NCI-H187 (cell line): ENCODE results near the gene CATSPERZ.
"Not testable (repeated sequence)": the region's sequence is repeated elsewhere in the genome, so short reads cannot be mapped to it uniquely, and the experiment has no call there.

Source experiments
- DNase-seq, 2 experiments: peaks; one replicate each; lab custom pipeline; 2025; lab: John Stamatoyannopoulos, UW

The CATSPERZ gene

GRCh38 chr11:64321026-64321425, 20.9 kb downstream of the CATSPERZ start:
- no peak for DNase-seq

- no peak for DNase-seq
Measured at GRCh38 chr11:64321533-64321932, 21.4 kb downstream of the CATSPERZ start.

DNA sequence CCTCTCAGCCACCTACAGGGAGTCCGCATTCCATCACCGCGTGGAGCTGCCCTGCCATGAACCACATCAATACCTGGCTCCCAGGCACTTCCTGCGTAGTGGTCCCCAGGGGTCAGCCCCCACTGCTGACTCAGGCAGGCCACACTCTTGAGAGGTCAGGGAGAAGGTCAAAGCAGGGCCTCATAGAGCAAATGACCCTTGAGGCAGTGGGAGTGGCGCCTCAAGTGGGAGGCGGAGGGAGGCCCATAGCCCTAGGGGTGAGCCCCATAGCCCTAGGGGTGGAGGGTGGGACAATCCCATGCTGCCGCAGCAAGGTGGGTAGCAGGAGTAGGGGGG, 22.7 kb downstream of the CATSPERZ start:
- DNase-seq: no peak

DNA sequence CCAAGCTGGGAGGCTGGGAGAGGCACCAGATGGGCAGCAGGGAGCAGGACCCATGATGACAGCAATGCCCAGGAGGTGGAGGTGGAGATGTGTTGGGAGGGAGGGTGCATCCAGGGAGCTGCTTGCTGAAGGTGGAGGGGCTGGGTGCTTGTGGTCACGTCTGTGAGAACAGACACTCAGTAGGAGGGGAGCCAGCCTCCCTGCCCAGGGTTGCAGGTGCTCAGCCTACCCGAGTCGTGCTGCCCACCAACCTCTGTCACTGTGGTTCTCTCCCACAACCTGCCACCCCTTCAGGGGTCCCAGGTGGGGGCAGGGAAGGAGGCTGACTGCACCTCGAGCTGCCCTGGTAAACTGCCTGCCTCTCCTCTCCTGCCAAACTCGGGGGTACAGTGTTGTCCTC, 23.2 kb downstream of the CATSPERZ start:
- DNase-seq: no peak

- DNase-seq: not testable (repeated sequence)
Measured at GRCh38 chr11:64323984-64324383, 23.8 kb downstream of the CATSPERZ start.

- no peak for DNase-seq
Measured at GRCh38 chr11:64324692-64325469, 24.7 kb downstream of the CATSPERZ start.

DNA sequence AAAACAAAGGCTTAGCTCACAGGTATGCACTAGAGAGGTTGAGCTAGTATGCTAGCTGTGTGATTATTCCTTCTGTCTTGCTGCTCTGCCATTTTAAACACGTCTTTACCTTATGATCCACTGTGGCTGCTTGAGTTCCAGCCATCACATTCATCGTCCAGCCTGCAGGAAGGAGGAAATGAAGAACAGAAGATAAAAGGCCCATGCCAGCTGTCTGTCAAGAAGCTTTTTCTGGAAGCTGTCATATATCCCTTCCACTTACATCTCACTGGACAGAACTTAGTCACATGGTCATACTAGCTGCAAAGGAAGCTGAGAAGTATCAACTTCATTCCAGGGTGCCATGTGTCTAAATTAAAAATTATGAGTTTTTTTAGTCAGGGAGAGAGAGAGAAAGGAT, 27.2 kb downstream of the CATSPERZ start:
- no peak for DNase-seq

GRCh38 chr11:64327993-64328392, 27.8 kb downstream of the CATSPERZ start:
- DNase-seq: no peak

- DNase-seq: no peak
Measured at GRCh38 chr11:64330888-64331287, 30.7 kb downstream of the CATSPERZ start.

DNA sequence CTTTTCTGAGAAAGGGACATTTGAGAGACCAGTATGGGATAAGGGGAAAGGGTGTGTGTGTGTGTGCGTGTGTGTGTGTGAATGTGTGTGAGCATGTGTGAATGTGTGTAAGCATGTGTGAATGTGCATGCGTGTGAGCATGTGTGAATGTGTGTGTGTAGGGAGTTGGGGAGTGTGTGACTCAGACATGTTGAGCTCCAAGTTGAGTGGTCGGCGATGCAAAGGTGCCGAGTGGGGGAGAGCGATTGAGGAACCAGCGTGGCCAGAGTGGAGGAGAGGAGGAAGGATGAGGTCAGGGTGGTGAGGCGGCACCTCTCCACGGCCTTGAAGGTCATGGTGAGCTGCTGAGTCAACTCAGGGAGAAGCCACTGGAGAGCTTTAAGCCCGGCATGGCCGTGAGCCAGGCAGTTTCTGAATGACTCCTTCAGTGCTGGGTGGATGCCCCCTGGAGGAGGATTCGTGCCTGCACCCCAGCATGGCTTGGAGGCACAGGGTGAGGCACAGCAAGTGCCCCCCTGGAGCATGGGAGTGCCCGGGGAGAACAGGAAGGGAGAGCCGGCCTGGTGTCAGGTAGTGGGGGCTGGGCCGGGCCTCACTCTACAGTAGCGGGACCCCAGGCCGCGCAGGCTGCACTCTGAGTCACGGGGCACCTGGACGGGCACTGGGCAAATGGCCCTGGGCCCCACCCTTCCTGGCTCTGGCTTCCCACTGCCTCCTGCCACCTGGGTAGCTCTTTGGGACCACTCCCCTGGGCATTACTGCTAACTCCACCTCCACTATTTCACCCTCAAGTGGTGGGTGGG, 31.6 kb downstream of the CATSPERZ start:
- no peak for DNase-seq

- DNase-seq: no peak
Measured at GRCh38 chr11:64333556-64333955, 33.4 kb downstream of the CATSPERZ start.

- DNase-seq: peak in 1 of 2 experiments; percentile 19
Measured at GRCh38 chr11:64334764-64335735, 34.9 kb downstream of the CATSPERZ start.

DNA sequence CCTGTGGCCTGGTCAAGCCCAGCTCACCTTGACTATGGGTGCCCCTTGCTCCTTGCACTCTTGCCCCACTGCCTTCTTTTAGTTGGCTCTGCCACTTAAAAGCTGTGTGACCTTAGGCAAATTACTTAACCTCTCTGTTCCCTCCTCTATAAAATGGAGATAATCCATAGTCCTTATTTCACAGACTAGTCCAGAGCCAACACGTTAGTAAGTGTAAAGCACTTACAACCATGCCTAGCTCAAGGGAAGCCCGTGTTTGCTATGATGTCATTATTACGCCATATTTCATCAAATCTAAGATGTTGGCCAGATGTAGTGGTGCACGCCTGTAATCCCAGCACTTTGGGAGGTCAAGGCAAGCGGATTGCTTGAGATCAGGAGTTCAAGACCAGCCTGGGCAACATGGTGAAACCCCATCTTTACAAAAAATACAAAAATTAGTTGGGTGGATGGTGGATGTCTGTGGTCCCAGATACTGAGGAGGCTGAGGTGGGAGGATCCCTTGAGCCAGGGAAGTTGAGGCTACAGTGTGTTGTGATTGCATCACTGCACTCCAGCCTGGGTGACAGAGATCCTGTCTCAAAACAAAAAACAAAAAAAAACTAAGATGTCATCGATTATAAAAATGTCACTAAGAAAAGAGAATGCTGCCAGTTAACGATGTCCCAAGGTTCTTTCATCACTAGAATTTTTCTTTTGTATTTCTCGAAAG, 37.5 kb downstream of the CATSPERZ start:
- DNase-seq: no peak

- DNase-seq: no peak
Measured at GRCh38 chr11:64338716-64339115, 38.6 kb downstream of the CATSPERZ start.

GRCh38 chr11:64339286-64339685, 39.1 kb downstream of the CATSPERZ start:
- DNase-seq: no peak

- DNase-seq: no peak
Measured at GRCh38 chr11:64339754-64340408, 39.7 kb downstream of the CATSPERZ start, which contains the start of gene CCDC88B. Gene CCDC88B, plus strand, starts transcription at chr11:64340204. Its CDS starts 63 bp downstream, at chr11:64340267.

DNA sequence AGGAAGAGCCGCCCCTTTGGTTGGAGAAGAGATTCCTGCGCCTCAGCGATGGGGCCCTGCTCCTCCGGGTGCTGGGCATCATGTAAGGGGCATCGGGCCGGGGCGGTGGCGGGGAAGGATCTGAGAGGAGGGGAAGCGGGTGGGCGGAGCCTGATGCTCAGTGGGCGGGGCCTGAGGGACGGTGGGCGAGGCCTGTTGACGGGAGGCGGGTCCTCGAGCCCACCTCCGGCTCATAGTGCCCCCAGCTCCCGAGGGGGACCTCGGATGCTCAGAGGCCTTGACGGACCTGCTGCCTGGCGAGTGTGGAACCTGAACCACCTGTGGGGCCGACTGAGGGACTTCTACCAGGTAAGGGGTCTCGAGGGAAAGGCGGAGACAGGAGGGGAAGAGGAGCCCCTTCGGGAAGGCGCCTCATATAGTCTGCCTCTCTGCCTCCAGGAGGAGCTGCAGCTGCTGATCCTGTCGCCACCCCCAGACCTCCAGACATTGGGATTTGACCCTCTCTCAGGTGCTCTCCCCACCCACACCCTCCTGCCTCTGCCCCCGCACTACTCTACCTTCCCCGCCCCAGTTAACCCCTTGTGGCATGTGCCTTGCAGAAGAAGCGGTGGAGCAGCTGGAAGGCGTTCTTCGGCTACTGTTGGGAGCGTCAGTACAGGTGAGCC, 40.6 kb downstream of the CATSPERZ start:
- DNase-seq: no peak

GRCh38 chr11:64341429-64341828, 41.3 kb downstream of the CATSPERZ start:
- no peak for DNase-seq

DNA sequence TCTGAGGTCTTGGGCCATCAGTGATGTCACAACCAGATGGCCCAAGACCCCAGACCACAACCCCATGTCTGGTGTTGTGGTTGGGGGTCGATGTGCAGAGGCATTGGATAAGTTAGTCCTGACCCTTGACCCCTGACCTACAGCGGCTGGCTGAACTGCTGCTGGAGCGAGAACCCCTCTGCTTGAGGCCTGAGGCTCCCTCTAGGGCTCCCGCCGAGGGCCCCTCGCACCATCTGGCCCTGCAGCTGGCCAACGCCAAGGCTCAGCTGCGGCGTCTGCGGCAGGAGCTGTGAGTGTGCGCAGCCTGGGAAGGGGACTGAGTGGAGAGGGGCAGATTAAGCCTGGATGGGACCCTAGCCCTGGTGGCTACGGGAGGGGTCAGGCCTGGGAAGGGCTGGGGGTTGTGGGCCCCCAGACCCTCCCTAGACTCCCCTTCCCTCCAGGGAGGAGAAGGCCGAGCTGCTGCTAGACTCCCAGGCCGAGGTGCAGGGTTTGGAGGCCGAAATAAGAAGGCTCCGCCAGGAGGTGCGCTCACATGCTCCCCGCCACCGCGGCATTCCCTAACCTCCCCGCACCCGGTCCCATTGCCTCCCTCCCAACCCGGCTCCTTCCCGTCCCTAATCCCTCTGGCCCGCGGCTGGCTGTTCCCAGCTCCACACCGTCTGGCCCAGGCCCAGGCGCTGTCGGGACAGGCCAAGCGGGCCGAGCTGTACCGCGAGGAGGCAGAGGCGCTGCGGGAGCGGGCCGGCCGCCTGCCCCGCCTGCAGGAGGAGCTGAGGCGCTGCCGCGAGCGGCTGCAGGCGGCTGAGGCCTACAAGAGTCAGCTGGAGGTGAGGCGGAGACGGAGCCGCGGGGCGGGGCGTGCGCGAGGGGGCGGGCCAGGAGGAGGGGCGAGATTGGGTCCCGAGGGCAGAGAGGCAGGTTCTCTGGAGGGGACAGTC, 42.0 kb downstream of the CATSPERZ start:
- peak; percentile 75 to 84 for DNase-seq
